GM12875 (cell line): Measurements from ENCODE around the gene TBX1.

Source experiments
- H3K4me3 ChIP-seq: one replicate; pipeline ENCODE4 v1.5.1; 2011; ENCODE audit warnings: low read depth, low read length, control low read depth
- TF ChIP-seq, protein P1 (sequence below): IDR thresholded peaks from 2 replicates; pipeline ENCODE4 v1.5.1; 2011; ENCODE audit warnings: low read depth, mild to moderate bottlenecking, control low read depth, inconsistent platforms, low read length, moderate library complexity, borderline replicate concordance; ENCODE audit not compliant: insufficient read depth

Gene TBX1

DNA sequence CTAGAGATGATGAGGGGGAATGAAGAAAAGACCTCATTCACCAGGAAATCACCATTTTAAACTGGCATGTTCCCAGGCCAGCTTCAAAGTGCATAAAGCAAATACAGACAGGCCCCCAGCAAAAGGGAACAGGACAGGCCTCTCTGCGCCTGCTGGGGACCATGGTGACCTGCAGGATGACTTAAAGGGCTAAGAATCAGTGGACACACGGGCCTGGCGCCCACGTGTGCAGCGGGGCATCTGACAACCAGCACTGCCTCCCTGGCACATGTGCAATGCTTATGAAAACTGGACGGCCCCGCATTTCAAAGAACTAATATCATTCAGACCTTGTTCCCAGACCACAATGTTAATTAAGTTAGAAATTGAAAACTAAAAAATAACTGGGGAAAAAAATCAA lies 35.6 kb downstream of the TBX1 start:
- TF ChIP-seq, protein P1, sequence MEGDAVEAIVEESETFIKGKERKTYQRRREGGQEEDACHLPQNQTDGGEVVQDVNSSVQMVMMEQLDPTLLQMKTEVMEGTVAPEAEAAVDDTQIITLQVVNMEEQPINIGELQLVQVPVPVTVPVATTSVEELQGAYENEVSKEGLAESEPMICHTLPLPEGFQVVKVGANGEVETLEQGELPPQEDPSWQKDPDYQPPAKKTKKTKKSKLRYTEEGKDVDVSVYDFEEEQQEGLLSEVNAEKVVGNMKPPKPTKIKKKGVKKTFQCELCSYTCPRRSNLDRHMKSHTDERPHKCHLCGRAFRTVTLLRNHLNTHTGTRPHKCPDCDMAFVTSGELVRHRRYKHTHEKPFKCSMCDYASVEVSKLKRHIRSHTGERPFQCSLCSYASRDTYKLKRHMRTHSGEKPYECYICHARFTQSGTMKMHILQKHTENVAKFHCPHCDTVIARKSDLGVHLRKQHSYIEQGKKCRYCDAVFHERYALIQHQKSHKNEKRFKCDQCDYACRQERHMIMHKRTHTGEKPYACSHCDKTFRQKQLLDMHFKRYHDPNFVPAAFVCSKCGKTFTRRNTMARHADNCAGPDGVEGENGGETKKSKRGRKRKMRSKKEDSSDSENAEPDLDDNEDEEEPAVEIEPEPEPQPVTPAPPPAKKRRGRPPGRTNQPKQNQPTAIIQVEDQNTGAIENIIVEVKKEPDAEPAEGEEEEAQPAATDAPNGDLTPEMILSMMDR: no peak
- no peak overlapping the region for H3K4me3 ChIP-seq

DNA sequence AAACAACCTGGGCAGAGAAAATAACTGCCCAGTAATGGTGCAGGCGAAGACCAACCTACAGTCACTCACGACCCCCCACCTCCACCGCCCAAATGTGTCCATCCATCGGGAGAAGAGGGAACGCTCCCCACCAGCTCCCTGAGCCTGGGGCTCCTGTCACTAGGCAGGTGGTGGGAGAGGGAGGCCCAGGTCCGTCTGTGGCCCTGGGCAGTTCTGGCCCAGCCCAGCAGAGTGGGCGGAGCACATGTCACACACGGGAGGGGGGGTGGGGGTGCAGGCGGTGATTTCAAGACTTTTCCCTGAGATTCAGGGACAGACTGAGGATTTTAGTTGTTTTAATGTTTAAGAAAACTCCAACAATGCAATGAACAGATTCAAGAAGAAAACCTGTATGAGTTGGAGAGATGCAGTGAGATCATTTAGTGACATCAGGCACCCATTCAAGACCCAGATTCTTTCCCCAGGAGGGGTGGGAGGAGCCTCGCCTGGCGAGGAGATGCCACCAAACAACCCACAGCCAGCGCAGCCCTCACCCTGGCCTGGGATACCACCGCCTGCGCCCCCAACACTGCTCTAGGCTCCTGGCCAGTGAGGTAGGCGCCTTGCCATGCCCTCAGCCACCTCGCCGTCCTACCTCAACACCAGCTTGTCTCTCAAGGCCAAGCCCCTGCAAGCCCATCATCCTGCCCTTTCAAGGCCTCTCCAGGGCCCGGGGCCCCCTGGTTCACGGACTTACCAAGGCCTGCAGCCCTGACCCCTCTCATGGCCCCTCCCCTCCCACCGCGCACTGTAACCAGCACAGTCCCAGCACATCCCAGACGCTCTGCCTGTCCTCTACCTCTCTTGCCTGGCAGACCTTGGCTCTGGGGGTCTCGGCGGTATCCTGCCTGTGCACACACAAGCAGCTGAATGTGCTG lies 36.8 kb downstream of the TBX1 start:
- H3K4me3 ChIP-seq: no peak overlapping the region
- TF ChIP-seq, protein P1: no peak

DNA sequence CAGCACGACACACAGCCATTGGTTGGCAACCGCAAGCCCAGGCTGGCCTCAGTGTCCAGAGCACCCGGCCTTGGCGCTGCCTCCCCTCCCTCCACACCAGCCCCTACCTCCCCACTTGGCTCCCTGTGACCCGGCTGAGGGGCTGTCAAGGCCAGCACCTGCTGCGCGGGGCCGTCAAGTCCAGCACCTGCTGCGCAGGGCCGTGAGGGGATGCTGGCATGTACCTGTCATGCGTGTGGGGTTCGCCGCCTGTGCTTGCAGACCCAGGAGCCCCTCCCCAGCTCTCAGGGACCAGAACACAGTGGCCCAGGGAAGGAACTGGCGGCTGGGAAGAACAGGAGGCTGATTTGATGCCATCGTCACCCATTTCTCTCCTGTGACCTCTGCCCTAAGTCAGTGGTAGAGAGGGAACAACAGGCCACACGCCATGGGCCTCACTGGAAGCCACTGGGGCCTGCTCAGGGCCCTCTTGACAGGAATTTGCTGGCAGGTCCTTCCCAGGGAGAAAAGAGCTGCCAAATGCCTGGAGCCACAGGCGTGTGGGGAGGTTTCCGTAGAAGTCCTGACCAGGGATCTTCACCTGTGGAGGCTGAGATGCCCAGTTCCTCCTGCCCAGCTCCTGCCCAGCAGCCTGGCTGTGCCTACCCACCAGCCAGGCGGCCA lies 37.6 kb downstream of the TBX1 start:
- H3K4me3 ChIP-seq: no peak overlapping the region
- TF ChIP-seq, protein P1: no peak

DNA sequence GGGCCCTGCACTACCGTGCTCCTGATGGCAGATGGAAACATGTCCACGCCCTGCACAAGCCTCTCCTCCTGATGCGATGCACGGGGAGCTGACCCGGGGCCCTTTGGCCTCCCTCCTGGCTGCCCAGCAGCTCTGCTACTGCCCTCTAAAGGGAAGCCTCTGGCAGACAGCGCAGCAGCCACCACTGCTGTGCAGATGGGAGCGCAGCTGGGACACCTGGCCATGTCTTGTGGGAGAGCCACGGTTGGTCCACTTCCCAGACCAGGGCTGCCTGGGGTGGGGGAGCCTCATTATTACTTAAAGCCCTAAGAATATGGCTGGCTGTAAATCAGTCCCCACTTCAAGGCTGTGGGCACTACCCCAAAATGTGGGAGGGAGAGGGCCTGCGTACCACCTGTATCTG lies 38.3 kb downstream of the TBX1 start:
- TF ChIP-seq, protein P1: no peak
- H3K4me3 ChIP-seq: no peak overlapping the region

DNA sequence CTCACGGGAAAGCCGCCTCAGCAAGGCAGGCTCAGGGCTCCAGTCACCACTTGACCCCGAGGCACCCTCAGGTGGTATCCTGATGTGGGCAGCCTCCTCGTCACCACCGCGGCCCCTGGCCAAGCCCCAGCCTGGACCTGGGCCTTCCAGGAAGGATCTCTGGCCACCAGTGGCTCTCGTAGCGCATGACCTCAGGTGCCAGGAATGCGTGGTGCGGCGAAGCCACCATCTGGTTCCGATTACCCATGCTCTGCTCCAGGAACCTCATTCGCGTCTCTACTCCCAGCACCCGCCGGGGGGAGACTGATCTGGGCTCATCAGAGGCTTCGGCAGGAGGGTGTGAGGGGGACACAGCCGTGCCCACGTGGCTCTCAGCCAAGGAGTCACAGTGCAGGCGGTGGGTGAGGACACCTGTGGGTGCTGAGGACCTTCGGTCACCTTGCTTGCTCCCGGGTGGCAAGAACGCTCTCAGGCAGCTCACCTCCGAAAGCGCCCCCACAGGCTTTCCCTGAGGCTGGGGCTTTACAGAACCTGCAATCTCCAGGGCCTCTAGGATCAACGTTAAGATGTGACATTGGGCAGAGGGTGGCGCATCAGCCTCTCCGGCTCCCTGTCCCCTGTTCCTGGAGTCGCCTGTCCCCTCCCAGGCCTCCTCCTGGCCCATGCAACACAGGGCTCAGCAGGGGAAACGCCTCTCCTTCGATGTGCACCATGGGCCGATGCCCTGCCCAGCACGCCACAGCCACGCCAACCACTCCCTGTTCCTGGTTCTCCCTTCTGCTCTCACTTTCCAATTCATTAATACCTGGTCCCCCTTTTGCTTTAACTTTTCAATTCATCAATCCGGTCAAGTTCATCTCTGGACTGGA lies 39.0 kb downstream of the TBX1 start:
- no peak overlapping the region for H3K4me3 ChIP-seq
- TF ChIP-seq, protein P1: no peak

DNA sequence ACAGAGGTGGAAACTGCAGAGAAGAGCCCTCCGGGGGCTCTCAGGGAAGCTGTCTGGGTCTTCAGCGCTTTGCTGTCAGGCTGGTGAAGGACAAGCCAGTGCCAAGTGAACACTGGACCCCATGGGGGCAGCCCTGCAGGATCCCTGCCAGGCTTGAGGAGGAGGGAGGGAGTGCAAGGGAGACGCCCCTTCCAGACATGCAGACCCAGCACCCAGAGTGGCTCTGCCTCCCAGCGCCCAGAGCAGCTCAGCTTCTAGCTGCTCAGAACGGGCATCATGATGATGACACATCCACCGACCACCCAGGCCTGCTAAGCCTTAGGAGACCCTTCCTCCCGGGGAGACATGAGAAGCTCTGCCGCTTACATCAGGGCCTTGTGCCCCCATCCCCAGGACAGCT lies 39.7 kb downstream of the TBX1 start:
- no peak overlapping the region for H3K4me3 ChIP-seq
- TF ChIP-seq, protein P1: no peak
